ENCODE data around the gene MPRIP.
"Not testable (repeated sequence)": the region's sequence is repeated elsewhere in the genome, so short reads cannot be mapped to it uniquely, and the experiment has no call there.

Gene MPRIP

DNA sequence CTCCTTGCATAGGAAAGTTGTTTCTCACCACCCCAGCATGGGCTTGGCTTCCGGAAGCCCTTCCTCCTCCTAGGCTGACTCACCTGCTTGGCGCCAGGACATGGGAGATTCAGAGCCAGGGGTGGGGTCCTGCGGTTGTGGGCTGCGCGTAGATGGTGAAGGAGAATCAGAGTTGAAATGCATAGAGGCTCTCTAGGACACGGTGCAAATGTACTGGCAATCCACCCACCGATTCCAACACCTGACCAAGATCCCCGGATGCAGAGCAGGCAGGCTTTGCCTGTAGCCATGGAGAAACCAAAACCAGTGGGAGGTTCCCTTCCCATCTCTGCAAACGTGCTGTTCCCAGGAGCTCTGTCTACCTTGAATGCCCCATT is 27.5 kb upstream of the MPRIP start:
- DNase-seq = not testable (repeated sequence)

DNA sequence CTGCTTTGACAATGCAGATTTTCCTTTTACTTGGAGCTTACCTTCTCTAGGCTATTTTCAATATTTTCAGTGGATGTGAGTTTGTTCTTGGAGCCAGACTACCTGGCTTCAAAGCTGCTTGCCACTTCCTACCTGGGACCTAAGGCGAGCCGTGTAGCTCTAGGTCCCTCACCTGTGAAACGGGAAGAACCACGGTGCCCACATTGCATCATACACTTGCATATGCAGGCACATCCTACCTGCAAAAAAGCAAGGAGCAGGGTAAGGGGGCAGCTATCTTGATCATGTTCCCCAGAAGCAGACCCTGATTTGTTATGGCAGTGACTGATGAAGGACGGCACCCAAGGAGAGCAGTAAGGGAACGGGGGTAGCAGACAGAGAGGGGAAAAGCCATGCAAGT is 27.0 kb upstream of the MPRIP start:
- no peak for DNase-seq

DNA sequence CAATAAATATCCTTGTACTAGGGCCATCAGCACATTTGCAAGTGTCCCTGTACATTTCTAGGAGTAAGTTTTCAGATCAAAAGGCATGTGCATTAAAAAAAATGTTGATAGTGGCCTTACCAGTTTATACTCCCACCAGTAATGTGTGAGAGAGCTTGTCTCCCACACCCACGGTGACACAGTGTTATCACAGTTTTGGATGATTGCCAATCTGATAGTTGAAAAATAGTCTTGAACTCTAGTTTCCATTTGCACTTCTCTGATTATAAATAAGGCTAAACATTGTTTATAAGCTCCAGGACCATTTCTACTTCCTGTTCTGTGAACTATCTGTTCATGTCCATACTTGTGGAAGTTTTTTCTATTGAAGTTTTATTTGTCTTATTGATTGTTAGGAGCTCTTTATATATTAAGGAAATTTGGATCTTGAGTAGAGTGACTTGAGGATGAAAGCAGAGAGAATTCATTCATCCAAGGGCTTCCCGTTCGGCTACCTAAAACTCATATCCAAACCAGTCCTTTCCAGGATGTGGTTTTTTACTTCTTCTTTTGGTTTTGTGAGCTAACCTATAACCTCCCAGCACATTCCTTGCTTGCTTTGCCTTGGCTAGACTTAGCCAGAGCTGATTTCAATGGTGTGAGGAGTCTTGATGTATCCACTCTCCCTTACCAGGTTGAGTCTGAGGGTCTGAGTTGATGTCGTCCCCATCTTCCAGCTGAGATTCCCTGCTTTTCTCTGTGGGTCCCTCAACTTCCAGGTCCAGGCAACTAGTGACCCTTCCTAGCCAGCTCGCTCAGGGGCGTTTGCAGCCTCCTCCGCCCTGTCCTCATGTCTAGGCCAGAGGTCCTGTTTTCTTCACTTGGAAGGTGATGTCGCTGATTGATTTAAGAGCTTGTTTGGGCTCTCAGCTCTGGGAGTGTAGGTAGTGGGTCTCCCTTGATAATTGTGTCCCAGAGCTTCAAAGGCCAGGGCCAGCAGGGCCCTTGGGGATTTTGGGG is 25.8 kb upstream of the MPRIP start:
- not testable (repeated sequence) for DNase-seq

DNA sequence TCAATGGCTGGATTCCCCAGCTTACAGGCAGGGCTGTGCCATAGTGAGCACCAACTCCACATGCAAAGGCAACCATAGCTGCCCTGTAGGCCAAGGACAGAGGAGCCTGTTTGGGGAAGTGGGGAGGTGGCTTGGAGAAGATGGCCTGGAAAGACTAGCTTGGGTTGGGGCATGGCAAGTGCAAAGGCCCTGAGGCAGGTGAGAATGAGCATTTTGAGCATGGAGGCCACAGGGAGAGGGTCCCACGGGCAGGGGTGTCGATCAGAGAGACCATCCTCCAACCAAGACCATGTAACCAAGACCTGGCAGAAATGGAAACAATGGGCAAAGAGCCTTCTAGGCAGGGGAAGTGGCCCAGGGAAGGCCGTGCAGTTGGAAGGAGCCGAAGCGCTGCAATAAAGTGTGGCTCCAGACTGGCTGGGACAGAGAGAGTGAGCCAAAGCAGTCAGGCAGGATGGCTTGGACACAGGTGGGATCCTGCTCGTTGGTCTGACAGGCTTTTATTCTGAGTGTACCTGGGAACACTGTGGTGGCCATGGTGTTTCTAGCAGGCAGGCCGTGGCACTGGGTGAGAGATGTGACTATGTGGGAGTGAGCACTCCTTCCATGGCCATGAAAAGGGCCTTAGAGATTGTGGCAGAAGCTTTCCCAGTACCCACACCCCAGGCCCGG is 24.8 kb upstream of the MPRIP start:
- DNase-seq = no peak

DNA sequence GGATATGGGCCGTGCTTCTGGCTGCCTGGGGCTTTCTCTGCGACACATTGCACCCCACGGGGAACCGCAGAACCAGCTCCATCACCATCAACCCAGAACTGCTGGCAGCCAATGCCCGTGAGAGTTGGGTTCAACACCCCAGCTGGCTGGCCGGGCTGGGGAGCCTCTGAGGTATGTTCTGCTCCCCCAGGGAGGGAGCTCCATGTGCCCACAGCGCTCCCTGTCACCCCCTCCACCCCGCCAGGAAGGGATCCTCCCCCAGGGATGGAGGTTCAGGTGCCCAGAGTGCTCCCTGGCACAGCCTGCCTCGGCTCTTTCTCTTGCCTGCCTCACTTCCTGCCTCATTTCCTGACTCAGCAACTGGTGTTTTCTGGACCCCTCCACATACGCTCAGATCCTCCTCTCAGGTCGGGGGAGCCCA is 24.2 kb upstream of the MPRIP start:
- no peak for DNase-seq

DNA sequence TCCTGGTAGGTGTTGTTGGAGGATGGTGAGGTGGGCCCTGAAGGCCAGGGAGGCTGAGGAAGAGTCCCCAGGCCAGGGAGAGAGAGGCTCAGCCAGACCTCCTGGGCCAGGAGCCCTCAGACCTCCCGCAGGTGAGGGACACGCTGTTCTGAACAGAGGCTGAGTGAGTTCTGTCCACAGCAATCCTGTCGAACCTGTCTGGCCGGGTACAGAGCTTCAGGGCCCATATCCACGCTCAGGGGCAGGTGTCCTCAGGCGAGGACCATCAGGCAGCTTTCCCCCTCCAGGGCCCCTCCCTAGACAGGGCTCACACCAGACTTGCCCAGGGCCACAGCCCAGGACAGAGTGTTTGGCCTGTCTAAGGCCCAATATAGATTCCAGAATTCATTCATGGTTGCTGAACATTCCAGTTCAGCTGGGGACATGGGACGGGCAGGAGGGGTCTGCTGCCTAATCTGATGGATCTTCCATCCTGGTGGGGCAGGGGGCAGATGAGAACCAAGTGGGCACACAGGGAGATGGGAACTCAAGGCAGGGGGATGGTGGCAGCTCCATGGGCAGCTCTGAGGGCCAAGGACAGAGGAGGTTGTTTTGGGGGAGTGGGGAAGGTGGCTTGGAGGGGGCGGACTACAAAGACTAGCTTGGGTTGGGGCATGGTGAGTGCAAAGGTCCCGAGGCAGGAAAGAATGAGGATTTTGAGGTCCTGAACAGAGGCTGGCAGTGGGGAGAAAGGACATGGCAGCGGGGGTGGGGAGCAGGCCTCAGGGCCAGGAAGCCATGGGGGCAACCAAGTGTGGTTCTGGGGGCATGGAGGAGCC is 23.4 kb upstream of the MPRIP start:
- DNase-seq = no peak

DNA sequence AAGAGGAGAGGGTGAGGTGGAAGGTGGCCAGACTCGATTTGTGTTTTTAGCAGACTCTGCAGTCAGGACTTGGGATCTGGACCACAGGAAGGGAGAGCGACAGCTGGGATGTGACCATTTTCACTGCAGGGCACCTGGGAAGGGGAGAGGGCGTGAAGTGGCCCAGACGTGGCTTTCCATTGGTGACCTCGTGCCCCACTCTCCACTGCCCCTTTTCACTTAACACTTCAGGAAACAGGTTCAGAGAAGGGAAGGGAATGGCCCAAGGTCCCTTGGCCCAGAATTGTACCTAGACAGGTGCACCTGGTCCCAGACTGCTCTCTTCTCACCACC is 22.9 kb upstream of the MPRIP start:
- no peak for DNase-seq

DNA sequence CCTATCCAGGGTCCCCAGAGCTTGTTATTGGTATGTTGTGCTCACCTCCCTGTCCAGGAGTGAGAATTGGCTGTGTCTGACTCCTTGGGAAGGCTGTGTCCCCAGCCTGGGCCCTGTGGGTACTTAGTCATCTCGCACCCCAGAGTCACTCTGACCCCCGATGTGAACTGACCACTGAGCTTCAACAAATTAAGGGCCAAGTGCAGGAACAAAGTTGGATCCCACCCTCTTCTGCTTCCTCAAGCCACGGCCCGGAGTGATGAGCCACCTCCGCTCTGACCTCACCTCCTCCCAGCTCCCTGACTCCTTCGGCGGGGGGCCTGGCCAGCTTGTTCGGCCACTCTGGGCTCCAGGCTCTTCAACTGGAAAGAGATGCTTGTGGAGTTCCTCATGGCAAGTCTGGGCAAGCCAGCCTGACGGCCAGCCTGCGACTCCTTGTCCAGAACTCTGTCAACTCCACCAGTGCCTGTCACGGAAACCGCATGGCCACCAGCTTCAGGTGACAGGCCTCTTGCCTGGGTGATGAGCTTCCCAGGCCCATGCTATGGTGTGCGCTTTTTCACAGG is 22.3 kb upstream of the MPRIP start:
- no peak for DNase-seq

DNA sequence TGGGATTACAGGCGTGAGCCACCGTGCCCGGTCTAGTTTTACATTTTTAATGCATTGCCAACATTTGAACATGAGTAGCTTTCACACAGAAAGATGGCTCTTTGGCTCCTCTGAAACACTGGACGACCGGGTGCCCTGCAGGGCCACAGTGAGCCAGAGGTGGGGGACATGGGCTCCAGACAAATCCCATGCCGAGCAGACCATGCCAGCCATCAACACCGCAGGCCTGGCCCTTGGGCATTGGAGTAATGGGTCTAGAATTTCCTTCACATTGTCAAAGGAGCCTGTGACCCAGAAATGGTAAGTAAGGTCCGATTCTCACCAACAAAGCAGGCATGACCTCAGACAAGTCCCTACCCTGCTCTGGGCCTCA is 21.4 kb upstream of the MPRIP start:
- no peak for DNase-seq

DNA sequence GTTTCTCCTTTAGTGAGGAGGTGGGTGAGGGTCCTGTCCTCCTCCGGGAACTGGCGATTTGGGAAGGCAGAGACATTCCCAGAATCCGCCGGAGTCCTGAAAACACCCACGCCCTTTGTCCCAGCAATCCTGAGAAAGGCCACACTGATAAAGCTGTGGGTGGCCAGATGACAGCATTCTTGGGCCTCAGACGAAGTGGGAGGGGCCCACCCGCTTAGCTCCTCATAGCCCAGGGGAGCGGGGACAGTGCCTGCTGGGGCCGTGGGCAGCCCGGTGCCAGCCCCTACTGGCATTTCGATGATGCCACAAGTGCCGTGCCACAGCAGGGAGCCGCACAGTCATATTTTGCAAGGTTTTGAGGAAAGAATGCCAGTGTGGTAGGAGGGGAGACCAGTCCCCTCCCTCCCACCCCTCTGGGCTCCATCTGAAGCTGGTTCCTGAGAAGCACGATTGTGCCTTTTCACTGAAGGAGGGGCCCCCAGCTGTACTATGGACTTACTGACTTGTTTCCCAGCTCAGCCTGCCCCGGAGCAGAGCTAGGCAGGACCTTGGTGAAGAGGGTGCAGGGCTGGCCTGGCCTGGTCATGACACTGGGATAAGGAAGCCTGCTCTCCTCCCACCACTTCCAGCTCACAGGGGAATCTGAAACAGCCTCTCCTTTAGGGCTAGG is 20.9 kb upstream of the MPRIP start:
- no peak for DNase-seq

DNA sequence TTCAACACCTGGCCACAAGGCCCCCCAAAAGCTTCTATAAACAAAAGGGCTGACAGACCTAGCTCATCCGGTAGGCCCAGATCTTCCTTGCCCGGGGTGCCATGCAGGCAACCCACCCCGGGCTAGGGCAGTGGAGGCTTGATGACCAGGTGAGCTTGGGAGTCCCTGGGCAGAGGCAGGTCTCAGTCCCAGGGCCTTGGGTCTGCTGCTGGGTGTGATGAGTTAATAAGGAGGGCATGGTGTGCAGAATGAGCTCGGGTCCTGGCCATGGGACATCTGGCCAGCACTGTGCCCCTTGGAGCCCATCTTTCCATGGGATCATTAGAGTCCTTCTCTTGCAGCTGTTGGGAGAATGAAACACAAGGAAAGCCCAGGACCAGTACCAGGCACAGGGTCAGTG is 20.2 kb upstream of the MPRIP start:
- no peak for DNase-seq

DNA sequence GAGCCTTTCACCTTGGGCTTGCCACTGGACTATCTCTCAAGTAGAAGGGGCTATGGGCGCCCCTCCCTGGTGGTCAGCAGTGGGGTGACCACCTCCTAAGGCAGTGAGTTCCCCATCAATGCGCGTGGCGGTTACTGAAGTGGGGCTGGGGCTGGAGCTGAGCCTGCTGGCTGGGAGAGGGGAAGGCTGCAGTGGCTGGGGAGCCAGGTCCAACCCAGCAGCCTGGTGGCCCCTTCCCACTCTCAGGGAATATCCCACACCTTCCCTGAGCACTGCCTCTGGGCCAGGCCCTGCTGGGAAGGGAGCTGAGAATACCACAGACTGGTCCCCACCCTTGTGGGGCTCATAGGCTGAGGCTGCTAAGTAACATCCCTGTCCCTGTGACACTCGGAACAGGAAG is 19.8 kb upstream of the MPRIP start:
- no peak for DNase-seq

DNA sequence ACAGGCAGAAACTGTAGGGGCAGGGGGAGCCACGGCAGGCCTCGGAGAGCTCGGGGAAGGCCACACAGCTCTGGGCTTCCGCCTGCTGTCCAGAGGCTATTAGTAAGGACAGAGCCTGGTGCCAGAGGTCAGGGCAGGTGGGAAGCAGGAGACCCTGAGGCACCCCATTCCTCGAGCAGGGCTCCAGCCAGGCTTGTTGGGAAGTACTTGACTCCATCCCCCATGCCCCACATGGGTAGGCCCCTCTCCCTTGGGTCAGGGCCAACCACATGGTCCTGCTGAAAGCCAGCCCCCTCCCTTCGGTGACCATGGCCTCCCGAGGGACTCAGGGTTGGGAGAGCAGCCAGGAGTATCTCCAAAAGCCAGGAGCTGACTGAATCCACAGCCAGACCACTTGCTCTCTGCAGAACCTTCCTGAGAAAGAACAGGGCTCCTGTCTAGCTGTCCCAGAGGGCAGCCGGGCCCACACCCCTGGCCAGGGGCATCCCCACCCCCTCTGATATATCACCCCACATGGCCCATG is 17.4 kb upstream of the MPRIP start:
- no peak for DNase-seq

DNA sequence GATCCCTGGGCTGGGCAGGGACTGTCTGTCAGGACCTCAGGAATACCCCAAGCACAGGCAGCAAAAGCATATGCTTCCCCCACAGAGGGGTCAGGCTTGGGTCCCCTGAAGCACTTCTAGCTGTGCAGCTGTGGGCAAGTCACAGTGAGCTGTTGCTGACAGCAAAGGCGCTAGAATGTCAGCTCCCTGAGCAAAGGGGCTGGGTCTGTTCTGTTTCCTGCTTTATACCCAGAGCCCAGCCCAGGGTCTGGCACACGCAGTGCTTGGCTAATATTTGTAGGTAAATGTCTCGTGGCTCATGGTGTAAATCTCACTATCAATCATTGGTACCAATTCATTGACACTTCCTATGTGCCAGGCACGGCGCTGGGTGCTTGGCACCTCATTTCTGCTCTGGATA is 16.6 kb upstream of the MPRIP start:
- DNase-seq = no peak

DNA sequence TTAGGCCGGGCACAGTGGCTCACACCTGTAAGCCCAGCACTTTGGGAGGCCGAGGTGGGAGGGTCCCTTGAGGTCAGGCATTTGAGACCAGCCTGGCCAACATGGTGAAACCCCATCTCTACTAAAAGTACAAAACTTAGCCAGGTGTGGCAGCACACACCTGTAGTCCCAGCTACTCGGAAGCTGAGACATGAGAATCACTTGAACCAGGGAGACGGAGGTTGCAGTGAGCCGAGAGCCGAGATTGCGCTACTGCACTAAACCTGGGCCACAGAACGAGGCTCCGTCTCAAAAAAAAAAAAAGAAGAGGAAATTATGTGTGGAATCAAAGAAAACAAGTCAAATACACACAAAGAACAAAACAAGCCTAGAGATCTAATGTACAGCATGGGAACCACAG is 16.1 kb upstream of the MPRIP start:
- no peak for DNase-seq

DNA sequence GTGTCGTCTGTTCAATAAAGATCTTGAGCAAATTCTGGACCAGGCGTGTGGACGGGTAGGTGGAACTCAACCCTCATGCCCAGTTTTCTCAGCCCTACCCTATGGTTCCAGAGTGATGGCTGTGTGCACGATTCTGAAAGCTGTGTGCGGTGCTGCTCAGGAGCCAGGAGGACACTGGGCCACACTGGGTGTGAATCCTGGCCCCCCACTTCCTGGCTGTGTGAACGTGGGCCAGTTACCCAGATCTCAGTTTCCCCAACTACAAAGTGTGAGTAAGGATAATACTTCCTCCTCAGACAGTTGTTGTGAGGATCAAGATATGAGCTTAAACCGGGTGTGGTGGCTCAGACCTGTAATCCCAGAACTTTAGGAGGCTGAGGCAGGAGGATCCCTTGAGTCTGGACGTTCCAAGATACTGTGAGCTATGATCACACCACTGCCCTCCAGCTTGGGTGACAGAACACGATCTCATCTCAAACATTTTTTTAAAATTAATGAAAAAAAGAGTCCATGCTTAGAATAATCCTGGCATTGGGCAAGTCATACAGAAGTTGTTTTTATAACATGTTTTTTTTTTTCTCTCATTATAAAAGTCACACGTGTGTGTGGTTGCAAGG is 14.7 kb upstream of the MPRIP start:
- DNase-seq = no peak

DNA sequence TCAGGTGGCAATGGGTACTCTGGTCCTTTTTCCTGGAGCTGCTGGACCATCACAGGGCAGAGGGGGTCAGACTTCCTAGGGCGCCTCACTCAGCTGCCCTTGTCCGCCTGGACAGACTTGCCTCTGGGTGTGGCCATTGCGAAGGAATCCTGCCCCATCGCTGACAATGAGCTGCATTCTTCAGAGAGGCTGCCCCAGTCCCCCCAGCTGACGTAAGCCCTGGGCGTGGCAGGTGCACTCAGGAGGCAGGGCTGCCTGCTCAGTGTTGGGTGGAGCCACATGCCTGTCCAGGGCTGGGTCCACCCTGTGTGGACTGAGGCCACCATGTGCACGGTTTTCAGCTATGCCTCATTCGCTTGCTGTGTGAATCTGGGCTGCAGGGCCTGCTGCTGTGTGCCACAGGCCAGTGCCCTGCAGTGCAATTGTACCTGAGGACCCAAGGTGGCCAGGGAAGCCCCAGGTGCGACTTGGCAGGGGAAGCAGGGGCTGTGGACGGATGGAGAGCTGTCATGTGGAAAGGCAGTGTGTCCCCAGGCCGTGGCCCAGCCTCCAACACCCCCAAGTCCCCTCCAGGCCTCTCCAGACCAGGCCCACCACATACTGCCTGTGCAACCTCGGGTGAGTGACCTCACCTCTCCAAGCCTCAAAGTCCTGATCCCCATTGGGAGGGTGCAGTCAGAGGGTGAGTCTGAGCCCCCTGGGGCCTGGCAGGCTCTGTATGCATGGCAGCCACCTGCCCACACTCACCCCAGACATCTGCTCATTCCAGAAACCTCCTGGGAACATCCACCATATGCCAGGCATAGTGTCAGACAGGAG is 14.0 kb upstream of the MPRIP start:
- no peak for DNase-seq

DNA sequence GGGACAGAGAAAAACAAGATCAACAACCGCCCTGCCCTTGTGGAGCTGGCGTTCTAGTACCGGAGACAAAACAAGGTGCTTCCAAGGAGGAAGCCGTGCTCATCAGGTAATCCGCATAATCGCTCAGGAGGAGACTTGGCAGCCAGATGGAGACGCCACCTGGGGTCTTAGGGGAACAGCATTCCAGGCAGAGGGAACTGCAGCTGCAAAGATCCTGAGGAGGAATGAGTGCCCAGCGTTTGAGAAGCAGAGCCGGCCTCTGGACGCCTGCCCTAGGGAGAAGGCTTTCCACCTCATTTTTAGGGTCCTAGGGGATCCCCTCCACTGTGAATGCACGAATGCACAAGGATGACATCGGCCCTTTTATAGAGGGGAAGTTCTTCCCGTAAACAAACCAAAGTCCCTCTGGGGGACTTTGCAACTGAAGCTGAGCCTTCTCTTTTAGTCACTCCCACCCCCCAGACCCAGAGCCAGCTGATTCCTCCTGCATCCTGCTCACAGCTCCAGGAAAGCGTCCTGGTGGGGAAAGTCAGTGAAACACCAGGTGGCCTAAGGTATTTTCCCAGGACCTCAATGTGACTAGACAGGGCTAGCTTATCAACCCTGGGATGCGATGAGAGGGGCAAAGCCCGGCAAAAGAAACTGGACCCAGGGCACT is 13.2 kb upstream of the MPRIP start:
- DNase-seq = no peak

DNA sequence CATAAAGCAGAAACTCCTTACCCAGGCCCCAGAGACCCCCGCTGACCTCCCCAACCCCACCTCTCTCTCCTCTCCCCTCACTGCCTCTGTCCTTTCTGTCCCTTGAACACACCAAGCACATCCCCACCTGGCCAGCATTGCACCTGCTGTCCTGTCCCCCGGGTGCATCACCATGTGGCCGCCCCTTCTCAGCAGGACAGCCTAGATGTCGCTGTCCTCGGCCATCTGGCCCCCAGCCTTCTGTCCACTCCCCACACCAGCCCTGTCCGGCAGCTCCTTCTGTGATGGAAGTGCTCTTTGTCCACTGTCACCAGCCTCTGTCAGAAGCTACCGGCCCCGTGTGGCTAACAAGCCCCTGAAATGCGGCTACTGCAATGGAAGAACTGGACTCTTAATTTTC is 12.3 kb upstream of the MPRIP start:
- DNase-seq = no peak

DNA sequence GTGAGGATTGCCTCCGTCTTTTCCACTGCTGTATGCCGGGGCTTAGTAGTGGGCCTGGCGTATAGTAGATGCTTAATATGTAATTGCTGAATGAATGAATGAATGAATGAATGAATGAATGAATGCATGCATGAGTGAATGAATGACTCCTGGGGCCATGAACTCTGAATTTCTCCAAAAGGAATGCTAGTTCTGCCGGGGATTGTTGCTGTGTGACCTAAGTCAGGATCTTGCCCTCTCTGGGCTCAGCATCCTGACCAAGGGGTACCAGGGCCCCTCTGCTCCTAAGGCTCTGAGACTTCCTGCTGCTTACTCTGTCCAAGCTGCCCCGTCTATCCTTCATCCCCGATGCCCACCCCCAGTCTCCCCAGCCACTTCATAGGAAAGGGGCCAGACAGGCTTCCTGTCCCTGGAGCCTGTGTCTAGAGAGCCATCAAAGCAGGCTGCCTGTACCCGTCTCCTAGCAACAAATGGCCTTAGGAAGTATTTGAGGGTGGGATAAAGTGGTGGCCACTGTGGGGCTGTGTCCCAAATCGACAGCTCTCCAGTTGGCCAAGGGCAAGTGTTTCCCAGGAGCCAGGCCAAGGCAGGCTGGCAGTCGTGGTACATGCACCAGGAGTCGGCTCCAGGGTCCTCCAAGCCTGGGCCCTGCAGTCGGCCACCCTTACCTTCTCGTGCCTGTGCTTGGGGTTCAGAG is 11.6 kb upstream of the MPRIP start:
- DNase-seq = no peak
